HL-60/S4 treated with retinoic acid at 250 ng/mL for 4 days and 3 days (cell line): ENCODE data around the gene THSD4.

Experiments used
- in situ Hi-C: fragments of 300-500 bp; cut with MboI; formaldehyde crosslinking; loops from 2 replicates; pipeline ENCODE4 v1.7.0; 2022; ENCODE audit warnings: low sequenced_read_pairs

THSD4 gene

GRCh38 chr15:71215126-71215894 lies 100.0 kb downstream of the THSD4 start:
- in situ Hi-C loops = no loop called here

- in situ Hi-C loops = no loop called here
Measured at GRCh38 chr15:71218272-71218805, 103.1 kb downstream of the THSD4 start.

GRCh38 chr15:71219101-71219500 lies 103.8 kb downstream of the THSD4 start:
- in situ Hi-C loops = no loop called here

GRCh38 chr15:71219645-71220044 lies 104.4 kb downstream of the THSD4 start:
- in situ Hi-C loops = no loop called here

GRCh38 chr15:71220828-71221227 lies 105.6 kb downstream of the THSD4 start:
- in situ Hi-C loops = no loop called here

GRCh38 chr15:71221417-71221816 lies 106.1 kb downstream of the THSD4 start:
- in situ Hi-C loops = no loop called here

GRCh38 chr15:71223516-71223915 lies 108.2 kb downstream of the THSD4 start:
- in situ Hi-C loops = no loop called here

- in situ Hi-C loops = no loop called here
Measured at GRCh38 chr15:71224024-71224423, 108.8 kb downstream of the THSD4 start.

GRCh38 chr15:71225851-71226250 lies 110.6 kb downstream of the THSD4 start:
- in situ Hi-C loops = no loop called here

GRCh38 chr15:71226536-71227455 lies 111.5 kb downstream of the THSD4 start:
- in situ Hi-C loops = no loop called here

GRCh38 chr15:71228403-71228802 lies 113.1 kb downstream of the THSD4 start:
- in situ Hi-C loops = no loop called here

- in situ Hi-C loops = no loop called here
Measured at GRCh38 chr15:71230303-71230702, 115.0 kb downstream of the THSD4 start.

GRCh38 chr15:71231758-71232157 lies 116.5 kb downstream of the THSD4 start:
- in situ Hi-C loops = no loop called here

- in situ Hi-C loops = no loop called here
Measured at GRCh38 chr15:71232411-71232810, 117.1 kb downstream of the THSD4 start.

- in situ Hi-C loops = no loop called here
Measured at GRCh38 chr15:71237456-71238188, 122.4 kb downstream of the THSD4 start.

GRCh38 chr15:71238926-71239325 lies 123.7 kb downstream of the THSD4 start:
- in situ Hi-C loops = no loop called here

- in situ Hi-C loops = no loop called here
Measured at GRCh38 chr15:71239592-71240364, 124.5 kb downstream of the THSD4 start.

GRCh38 chr15:71242292-71242691 lies 127.0 kb downstream of the THSD4 start:
- in situ Hi-C loops = no loop called here

GRCh38 chr15:71244250-71244649 lies 129.0 kb downstream of the THSD4 start:
- in situ Hi-C loops = no loop called here

GRCh38 chr15:71245588-71245987 lies 130.3 kb downstream of the THSD4 start:
- in situ Hi-C loops = no loop called here
